Stimulated activated CD8-positive, alpha-beta memory T cell treated with anti-CD3 and anti-CD28 coated beads, Interleukin-15, amount 100 ng/mL, for 1 hour (primary cell): ENCODE results near the gene AFTPH.

Source experiments
- DNase-seq: peaks from one replicate; pipeline ENCODE4 v3.0.0-alpha.2; 2020; ENCODE audit warnings: low read depth

The AFTPH gene

GRCh38 chr2:64540615-64541014 is 16.5 kb downstream of the AFTPH start:
- no peak for DNase-seq

DNA sequence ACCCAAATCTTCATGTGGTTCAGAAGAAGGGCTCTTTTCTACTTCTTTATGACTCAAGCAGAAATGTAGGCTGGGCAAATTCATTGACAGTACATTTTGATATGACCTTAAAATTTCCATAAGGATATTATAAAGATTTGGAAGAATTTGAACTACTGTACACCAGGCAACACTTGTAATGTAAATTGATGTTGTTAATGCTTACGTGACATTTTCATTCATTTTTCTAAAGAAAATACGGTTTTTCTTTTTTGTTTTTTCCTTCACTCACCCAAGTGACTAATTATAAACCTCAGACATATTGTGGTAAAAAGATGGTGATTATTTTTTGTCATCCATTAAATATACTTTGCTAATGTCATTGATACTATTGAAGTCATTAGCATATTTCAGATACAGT is 17.4 kb downstream of the AFTPH start:
- DNase-seq: no peak

DNA sequence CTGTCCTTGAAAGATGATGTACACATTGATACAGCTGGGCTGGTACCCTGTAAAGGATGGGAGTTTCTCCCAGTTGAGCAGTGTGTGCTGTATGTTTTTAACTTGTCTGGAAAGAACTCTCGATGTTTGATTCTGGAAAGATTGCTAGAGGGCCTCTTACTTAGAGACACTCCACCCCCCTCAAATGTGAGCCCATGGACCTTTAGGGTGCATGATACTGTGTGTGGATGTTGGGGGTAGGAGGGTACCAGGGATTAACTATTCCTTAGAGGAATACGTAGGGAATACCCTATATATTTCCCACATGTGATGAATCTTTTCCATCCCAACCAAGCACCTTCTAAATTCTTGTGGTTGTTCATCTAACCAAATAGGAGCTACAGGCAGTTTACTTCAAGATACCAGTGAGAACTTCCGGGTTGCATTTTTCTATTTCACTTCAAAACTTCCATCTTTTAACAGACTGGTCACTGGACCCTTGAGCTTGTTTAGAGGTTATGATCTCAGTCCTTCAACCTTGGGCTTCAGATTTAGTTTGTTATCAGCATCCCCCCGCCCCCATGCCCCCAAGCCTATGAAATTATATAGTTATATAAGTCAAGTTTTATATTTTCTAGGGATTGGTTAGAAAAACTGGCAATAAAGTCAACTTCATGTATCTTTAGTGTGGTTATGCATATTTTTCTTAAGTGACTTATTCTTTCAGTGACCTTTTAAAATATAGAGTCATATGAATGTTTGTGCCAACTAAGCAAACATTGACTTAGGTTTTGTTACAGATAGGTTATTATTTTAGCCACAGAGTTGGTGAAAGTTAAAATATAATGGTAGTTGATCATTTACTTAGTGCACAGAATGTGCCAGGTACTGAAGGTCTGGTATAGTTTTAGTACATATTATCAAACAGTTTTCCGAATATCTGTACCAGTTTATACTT is 18.2 kb downstream of the AFTPH start:
- no peak for DNase-seq

DNA sequence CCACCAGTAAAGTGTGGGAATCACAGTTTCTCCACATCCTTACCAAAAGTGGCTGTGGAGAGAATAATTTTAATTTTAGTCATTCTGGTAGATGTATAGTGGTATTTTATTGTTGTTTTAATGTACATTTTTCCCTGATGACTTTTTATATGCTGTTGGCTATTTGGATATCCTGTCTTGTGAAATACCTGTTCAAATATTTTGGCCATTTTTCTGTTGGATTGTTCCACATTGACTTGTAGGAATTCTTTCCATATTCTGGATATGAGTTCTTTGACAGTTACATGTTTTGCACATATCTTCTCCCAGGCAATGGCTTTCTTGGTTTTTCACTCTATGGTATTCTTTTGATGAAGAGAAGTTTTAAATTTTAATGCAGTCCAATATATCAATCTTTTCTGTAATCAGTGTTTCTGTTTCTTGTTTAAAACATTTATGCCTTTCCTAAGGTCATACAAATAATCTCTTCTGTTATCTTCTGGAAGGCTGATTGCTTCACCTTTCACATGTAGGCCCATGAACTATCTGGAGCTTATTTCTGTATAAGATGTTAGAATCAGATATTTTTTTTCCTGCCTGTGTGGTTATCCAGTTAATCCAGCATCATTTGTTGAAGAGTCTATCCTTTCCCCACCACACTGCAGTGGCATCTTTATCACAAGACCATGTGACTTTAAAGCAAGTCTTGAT is 19.0 kb downstream of the AFTPH start:
- DNase-seq: no peak

GRCh38 chr2:64548761-64549160 is 24.6 kb downstream of the AFTPH start:
- DNase-seq: no peak

GRCh38 chr2:64550042-64550441 is 25.9 kb downstream of the AFTPH start:
- no peak for DNase-seq

DNA sequence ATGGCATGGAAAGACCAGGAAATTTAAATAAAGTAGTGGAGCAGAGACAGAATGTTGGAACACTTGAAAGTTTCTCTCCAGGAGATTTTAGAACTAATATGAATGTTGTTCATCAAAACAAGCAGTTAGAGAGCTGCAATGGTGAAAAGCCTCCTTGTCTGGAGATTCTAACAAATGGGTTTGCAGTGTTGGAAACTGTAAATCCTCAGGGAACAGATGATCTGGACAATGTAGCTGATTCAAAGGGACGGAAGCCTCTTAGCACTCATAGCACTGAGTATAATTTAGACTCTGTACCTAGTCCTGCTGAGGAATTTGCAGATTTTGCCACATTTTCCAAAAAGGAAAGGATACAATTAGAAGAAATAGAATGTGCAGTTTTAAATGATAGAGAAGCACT is 27.7 kb downstream of the AFTPH start:
- DNase-seq: no peak

DNA sequence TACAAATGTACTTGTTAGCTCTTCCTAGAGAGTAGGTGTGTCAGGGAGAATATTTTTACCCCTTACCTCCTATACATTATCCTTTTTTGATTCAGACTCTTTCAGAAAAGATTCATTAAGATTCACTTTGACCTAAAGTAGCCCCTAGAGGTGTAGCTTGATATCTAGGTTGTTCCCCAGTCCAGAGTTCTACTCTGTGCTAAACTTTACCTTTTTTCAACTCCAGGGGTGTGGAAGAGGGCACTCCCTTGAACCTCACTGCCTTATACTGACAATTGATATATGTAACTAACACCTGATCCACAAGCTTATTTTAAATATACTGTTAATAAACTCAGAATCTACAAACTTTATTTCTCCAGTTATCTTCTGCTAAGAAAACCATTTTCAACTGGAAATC is 30.0 kb downstream of the AFTPH start:
- DNase-seq: no peak

DNA sequence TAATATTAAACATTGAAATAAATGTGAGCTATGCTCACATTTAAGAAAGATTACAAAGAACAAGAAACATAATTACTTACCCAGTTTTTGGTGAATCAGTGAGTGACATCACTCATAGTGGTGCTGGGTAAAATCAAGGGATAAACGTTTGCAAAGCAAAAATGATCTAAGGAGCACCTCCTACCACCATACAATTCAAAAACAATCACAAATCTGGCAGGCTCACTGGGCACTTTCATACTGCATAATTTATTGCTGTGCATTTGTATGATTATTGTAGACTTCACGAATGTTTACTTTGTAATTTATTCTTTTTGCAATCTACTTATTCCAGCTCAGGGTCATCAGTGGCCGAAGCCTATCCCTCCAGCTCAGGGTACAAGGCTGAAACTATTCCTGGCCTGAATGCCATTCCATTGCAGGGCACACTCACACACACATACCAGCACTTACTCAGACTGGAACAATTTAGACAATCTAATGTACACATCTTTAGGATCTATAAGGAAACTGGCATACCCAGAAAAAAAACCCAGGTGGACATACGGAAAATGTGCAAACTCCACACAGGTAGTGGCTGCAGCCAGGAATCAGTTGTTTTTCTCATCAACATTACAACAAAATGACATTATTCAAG is 34.4 kb downstream of the AFTPH start:
- no peak for DNase-seq

DNA sequence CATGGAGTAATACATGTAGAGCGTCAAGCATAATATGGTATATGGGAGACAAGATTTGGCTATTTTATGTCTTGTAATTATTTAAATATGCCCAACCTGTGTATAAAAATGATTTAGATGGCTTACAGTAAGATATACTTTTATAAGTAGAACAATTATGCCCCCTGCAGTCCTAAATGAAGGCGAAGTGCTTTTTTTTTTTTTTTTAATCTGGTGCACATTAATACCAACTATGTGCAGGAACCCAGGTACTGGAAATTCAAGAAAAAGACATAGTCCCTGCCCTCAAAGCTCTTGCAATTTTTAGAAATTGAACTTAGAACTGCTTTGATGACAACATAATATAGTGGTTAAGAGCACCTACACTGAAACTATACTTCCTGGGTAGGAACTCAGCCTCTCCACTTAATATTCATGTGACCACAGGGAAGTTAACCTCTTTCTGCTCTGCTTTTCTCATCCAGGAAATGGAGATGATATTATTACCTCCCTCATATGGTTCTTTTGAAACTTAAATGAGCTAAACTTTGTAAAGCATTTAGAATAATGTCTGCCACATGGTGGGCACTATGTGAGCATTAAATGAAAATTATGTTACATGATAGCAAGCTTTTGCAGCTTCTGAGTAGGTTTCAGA is 38.1 kb downstream of the AFTPH start:
- DNase-seq: no peak

DNA sequence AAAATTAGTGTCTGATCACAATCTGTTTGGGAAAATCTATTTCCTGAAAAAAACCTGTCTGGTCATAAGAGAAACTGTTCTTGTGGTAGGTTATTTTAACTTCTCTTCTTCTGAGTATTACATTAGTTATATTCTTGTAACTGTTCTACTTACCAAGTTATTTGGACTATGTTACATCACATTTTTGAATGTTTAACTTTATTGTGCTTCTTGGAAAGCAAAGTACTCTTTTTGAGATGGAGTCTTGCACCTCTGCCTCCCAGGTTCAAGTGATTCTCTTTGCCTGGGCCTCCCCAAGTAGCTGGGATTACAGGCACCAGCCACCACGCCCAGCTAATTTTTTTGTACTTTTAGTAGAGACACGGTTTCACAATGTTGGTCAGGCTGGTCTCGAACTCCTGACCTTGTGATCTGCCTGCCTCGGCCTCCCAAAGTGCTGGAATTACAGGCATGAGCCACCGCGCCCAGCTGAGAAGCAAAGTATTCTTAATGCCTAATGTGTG is 39.4 kb downstream of the AFTPH start:
- DNase-seq: no peak

GRCh38 chr2:64565949-64566710 is 42.0 kb downstream of the AFTPH start:
- DNase-seq: no peak

- DNase-seq: no peak
These were observed 43.3 kb downstream of the AFTPH start for GRCh38 chr2:64567473-64567872.

DNA sequence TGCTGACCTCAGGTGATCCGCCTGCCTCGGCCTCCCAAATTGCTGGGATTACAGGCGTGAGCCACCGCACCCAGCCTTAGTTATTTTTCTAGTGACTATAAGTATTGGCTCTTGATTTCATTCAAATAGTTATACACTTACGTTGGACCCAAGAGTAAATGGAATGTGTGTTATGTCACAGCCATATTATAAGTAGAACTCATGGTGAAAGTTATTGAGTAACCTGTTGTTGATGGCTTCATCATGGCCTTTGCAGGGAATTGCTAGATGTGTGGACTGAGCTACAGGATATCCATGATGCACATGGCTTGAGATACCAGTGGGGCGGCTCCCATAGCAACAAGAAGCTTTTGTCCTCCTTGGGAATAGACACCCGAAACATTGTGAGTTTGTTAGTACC is 44.7 kb downstream of the AFTPH start:
- no peak for DNase-seq

- DNase-seq: no peak
These were observed 50.7 kb downstream of the AFTPH start for GRCh38 chr2:64574871-64575270.

GRCh38 chr2:64581018-64581417 is 56.9 kb downstream of the AFTPH start:
- DNase-seq: no peak

DNA sequence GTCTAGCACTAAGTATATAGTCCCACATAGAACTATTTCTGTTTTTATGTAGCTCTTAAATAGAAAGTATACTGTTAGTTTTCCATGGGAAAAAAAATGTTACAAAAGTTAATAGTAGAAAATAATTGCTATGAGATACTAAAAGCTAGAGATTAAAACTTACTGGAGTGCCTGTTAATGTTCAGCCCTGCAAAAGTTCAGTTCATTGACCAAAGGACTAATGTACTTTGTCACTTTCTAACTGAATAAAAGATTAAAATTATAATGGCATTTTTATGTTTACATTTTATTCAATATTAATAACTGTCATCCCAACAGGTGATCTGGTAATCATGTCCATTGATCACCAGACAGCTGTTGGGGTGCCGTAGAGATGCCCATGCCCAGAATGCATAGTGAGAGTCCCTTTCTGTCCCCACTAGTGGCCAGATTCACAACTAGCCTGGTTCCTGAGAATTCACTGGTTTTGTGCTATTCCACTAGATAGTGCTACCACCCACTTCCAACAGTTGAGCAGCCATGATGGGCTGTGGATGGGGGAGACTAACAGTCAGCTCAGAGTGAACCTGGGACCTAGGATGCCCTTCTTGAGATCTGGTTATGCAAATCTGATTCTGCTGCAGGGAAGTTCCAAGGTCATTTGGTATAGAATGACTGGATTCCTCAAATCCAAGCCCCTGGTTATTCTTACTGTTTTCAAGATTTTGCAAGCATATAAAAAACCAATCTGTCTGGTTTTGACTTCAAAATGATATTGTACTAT is 57.8 kb downstream of the AFTPH start:
- no peak for DNase-seq

DNA sequence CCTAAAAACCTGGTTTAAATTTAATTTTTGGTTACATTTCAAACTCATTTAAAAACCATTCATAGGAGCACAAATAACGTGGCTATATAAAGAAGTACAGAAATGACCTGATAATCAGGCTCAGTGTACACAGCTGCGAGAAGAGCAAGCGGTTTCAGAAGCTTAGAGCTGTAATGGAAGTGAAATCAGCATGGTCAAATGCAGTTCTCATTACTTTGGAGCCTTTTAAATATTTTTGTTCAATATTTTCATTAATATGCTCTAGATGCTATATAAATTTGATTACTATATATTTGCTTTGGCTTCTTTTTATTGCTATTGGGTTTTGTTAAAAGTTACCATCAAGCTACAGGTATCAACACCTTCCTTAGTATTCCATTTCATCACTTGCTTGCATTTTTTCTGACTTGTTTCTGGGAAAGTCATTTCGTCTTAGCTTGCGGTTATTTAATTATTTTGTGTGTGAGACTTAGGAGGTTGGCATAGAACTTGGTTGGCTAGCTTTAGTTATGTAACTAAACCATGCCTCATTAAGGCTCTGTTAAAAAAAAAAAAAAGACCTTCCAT is 58.7 kb downstream of the AFTPH start:
- DNase-seq: no peak

DNA sequence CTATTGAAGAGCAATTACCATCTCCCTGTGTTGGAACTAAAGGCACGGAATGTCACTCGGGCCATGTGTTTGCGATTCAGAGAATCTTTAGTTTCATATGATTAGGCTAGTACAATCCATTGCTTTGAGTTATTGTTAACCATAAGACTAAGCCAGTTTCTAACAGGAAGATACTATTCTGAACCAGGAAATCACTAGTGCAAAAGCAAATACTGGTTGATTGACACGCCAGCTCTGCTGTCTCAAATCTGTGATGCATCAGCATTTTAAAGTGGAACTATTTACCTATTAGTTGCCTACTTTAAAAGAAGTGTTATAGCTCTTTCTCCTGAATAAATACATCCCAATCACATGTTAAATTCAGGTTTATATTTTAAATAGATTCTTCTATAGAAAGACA is 61.9 kb downstream of the AFTPH start:
- DNase-seq: no peak

GRCh38 chr2:64586883-64587481 is 62.9 kb downstream of the AFTPH start:
- no peak for DNase-seq
